Fibroblast of lung (primary cell): ENCODE results near the gene UXS1.

ENCODE experiments used
- EZH2 ChIP-seq: IDR thresholded peaks from 2 replicates; pipeline ENCODE4 v1.5.1; 2012; ENCODE audit warnings: low read length, control low read depth, mild to moderate bottlenecking; ENCODE audit errors: missing control alignments
- TF ChIP-seq, protein P1 (sequence below), 2 donors: IDR thresholded peaks in 1 of 2; conservative IDR thresholded peaks in 1 of 2; 1 replicate in 1 of 2; 2 replicates in 1 of 2; pipeline ENCODE4 v1.5.1; 2011 to 2012; ENCODE audit warnings: low read length in 2 of 2, control low read depth in 1 of 2, inconsistent platforms in 1 of 2, low read depth in 1 of 2, mild to moderate bottlenecking in 1 of 2

DNA sequence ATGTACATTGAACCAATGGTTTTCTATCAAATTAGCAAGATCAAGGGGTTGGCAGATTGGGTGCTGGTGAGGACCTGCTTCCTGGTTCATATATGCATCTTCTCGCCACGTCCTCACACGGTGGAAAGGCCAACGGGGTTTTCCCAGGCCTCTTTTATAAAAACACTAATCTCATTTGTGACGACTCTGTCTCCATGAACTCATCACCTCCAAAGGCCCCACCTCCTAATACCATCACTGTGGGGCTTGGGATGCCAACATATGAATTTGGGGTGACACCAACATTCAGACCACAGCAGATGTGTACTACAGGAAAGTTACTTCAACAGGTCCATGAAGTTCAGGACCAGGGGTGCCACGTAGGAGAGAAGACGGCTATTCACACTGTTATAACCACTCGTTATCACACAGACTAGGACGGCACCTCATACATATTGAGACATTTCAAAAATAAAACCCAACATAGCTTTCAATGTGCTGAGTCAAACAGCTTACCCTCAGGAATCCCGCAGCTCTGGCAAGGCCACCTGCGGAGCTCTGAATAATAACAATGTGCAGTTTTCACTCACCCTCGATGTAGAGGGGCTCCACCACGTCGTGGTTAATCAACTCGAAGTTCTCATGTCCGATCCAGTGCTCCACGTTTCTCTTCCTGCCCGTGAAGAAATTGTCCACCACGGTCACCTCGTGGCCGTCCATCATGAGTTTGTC, 49.3 kb downstream of the UXS1 start:
- TF ChIP-seq, protein P1, sequence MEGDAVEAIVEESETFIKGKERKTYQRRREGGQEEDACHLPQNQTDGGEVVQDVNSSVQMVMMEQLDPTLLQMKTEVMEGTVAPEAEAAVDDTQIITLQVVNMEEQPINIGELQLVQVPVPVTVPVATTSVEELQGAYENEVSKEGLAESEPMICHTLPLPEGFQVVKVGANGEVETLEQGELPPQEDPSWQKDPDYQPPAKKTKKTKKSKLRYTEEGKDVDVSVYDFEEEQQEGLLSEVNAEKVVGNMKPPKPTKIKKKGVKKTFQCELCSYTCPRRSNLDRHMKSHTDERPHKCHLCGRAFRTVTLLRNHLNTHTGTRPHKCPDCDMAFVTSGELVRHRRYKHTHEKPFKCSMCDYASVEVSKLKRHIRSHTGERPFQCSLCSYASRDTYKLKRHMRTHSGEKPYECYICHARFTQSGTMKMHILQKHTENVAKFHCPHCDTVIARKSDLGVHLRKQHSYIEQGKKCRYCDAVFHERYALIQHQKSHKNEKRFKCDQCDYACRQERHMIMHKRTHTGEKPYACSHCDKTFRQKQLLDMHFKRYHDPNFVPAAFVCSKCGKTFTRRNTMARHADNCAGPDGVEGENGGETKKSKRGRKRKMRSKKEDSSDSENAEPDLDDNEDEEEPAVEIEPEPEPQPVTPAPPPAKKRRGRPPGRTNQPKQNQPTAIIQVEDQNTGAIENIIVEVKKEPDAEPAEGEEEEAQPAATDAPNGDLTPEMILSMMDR (conservative IDR thresholded peaks at IDR 0.05 in 1 of 2, IDR thresholded peaks at IDR 0.05 in 1 of 2; ENCODE audit: low read depth in 1 of 2, low read length in 2 of 2): no peak
- no peak for TF ChIP-seq EZH2
